ENCODE data around the gene C10orf120.

- TF ChIP-seq EZH2phosphoT487 (IDR thresholded peaks at IDR 0.05; ENCODE audit: borderline replicate concordance, low read length) (no peak), CTCF (IDR thresholded peaks at IDR 0.05; ENCODE audit: low read depth, low read length, poor library complexity, severe bottlenecking) (no peak)
These were observed 44.6 kb upstream of the C10orf120 start for GRCh38 chr10:122744257-122744656.

Data from DOHH2 (cell line).